GM23248 (cell line): ENCODE measurements around the gene ELF1.

Experiments
- EZH2 ChIP-seq: fragments of 200-600 bp; sonication (generic); IDR thresholded peaks from 2 replicates; pipeline ENCODE4 v1.6.1; 2018; ENCODE audit warnings: antibody characterized with exemption, mild to moderate bottlenecking; ENCODE audit not compliant: insufficient read depth, poor library complexity, severe bottlenecking
- EZH2phosphoT487 ChIP-seq: fragments of 200-600 bp; sonication (generic); IDR thresholded peaks from 2 replicates; pipeline ENCODE4 v1.6.1; 2018; ENCODE audit warnings: antibody characterized with exemption, moderate library complexity, mild to moderate bottlenecking, low read depth; ENCODE audit not compliant: insufficient read depth

DNA sequence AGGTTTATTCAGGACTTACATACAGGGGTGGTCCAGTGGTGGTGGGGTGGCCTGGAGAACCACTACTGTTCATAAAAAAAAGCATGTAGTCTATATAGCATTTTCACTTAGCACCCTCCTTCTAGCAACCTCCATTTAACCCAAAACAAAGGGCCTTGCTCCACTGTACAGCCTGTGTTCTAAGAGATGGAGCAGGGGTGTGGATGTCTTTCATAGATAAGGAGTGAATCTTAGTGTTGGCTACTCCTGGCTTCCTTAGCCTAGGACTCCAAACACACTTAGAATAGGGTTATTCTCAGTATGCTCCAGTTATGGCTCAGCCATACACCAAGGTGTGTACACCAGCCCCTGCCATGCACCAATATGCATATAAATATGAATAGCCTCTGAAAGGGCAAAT is 95.2 kb downstream of the ELF1 start:
- TF ChIP-seq EZH2phosphoT487 (no peak), EZH2 (no peak)
